Sigmoid colon (tissue), 7 donors: ENCODE data around the gene PRDM16. TPM values are rescaled to one million over a fixed set of nuclear protein-coding genes. Genes with fewer than 3 reads are reported as not detected.

Source experiments
- DNase-seq: peaks from one replicate; pipeline ENCODE4 v3.0.0-alpha.2; 2019
- H3K27ac ChIP-seq, 4 donors: fragments of 200-600 bp; sonication (generic); one replicate each; pipeline ENCODE4 v1.5.1; 2016 to 2019; ENCODE audit warnings: mild to moderate bottlenecking in 1 of 4
- H3K27me3 ChIP-seq, 3 donors: fragments of 200-600 bp; sonication (generic); one replicate each; pipeline ENCODE4 v1.5.1; 2019; ENCODE audit warnings: mild to moderate bottlenecking in 1 of 3
- H3K36me3 ChIP-seq, 4 donors: fragments of 200-600 bp; sonication (generic); one replicate each; pipeline ENCODE4 v1.5.1; 2016 to 2019
- H3K4me1 ChIP-seq, 4 donors: fragments of 200-600 bp; sonication (generic); one replicate each; pipeline ENCODE4 v1.5.1; 2017 to 2019
- H3K4me3 ChIP-seq, 4 donors: fragments of 200-600 bp; sonication (generic); one replicate each; pipeline ENCODE4 v1.5.1; 2017 to 2019; ENCODE audit warnings: mild to moderate bottlenecking in 2 of 4, moderate library complexity in 1 of 4
- H3K9me3 ChIP-seq, 4 donors: fragments of 200-600 bp in 3 of 4; sonication (generic) in 3 of 4; one replicate each; pipeline versions ENCODE4 v1.5.1 to v1.6.1; 2013 to 2019
- CTCF ChIP-seq, 4 experiments: fragments of 450-650 bp in 3 of 4; fragments of 200-600 bp in 1 of 4; IDR thresholded peaks; one replicate each; pipeline ENCODE4 v1.5.1; 2016 to 2019; ENCODE audit warnings: antibody characterized with exemption in 4 of 4, mild to moderate bottlenecking in 3 of 4, moderate library complexity in 2 of 4
- EP300 ChIP-seq, 4 donors: sonication (generic); formaldehyde crosslinking; IDR thresholded peaks; one replicate each; pipeline ENCODE4 v1.6.1; 2017; ENCODE audit warnings: antibody characterized with exemption in 4 of 4
- POLR2A ChIP-seq, 2 donors: fragments of 450-650 bp; IDR thresholded peaks; one replicate each; pipeline ENCODE4 v1.6.1; 2016; ENCODE audit warnings: antibody characterized with exemption in 2 of 2, mild to moderate bottlenecking in 2 of 2, moderate library complexity in 2 of 2
- POLR2AphosphoS5 ChIP-seq, 4 donors: sonication (generic); formaldehyde crosslinking; IDR thresholded peaks; one replicate each; pipeline ENCODE4 v1.6.1; 2017; ENCODE audit warnings: antibody characterized with exemption in 4 of 4
- WGBS, 2 donors: extraction: QIAGEN DNeasy Blood & Tissue Kit; methylation state at CpG; one replicate each; pipeline ENCODE4 v1.1.7; 2013; 5-methylcytosine and 5-hydroxymethylcytosine counted together
- intact Hi-C: fragments of 100-400 bp; cut with DNase I; formaldehyde crosslinking; loops from one replicate; pipeline ENCODE4 v1.15.1; 2023
- polyA plus RNA-seq, 3 donors: library from polyadenylated mRNA; stranded (reverse); fragments of 200-250 nt; gene quantifications; one replicate each; pipeline ENCODE4 v1.2.3, GENCODE V29; 2013
- total RNA-seq, 4 donors: library from RNA; depleted of rRNA; stranded (reverse); fragments of >200 nt; gene quantifications; one replicate each; pipeline ENCODE4 v1.1.0, GENCODE V29; 2016
- donor health status: healthy with polysubstance abuse.
- donor health status: Bipolar disorder and iron deficiency.
- donor health status: healthy.

The PRDM16 gene
- total and polyA plus RNA-seq, 7 donors, result under 0.01 to 1.7 (median 0.49) TPM

- intact Hi-C loops, result no loop called here
Observed at GRCh38 chr1:3245768-3246167, 176.8 kb downstream of the PRDM16 start.

GRCh38 chr1:3246251-3246650 is 177.2 kb downstream of the PRDM16 start:
- intact Hi-C loops, result no loop called here
- peaks cover 18 to 99% (median 90%) of the 10 kb centered on the region in 3 donors for H3K27me3 ChIP-seq
- no peak for TF ChIP-seq POLR2A (IDR thresholded peaks at IDR 0.05)
- no peak for TF ChIP-seq CTCF (IDR thresholded peaks at IDR 0.05)
- no peak for TF ChIP-seq EP300 (IDR thresholded peaks at IDR 0.05)
- TF ChIP-seq POLR2AphosphoS5 (IDR thresholded peaks at IDR 0.05), result no peak
- H3K36me3 ChIP-seq, result no peaks in the 10 kb centered on the region
- no peak for DNase-seq
- WGBS, 2 donors, result 90 to 95% methylated on average over 16 of the region's 16 CpGs
- H3K4me3 ChIP-seq, result no peak overlapping the region
- H3K4me1 ChIP-seq, result peaks cover 0 to 14% (median 6%) of the 10 kb centered on the region in 4 donors
- H3K27ac ChIP-seq, result no peak overlapping the region
- no peaks in the 10 kb centered on the region for H3K9me3 ChIP-seq

More at GRCh38 chr1:3245768-3246167, 176.8 kb downstream of the PRDM16 start:
- Histone ChIP-seq H3K36me3 (no peaks in the 10 kb centered on the region), H3K4me3 (no peak overlapping the region), H3K4me1 (peaks cover 0 to 14% (median 6%) of the 10 kb centered on the region in 4 donors), H3K27me3 (peaks cover 18 to 99% (median 90%) of the 10 kb centered on the region in 3 donors), H3K9me3 (no peaks in the 10 kb centered on the region), H3K27ac (no peak overlapping the region)
- DNase-seq, result no peak
- TF ChIP-seq EP300 (IDR thresholded peaks at IDR 0.05), result no peak
- no peak for TF ChIP-seq POLR2A (IDR thresholded peaks at IDR 0.05)
- no peak for TF ChIP-seq CTCF (IDR thresholded peaks at IDR 0.05)
- no peak for TF ChIP-seq POLR2AphosphoS5 (IDR thresholded peaks at IDR 0.05)
- WGBS, 2 donors, result 82 to 87% methylated on average over 13 of the region's 13 CpGs

- TF ChIP-seq POLR2AphosphoS5 (IDR thresholded peaks at IDR 0.05), result no peak
- TF ChIP-seq CTCF (IDR thresholded peaks at IDR 0.05), result no peak
- TF ChIP-seq EP300 (IDR thresholded peaks at IDR 0.05), result no peak
- TF ChIP-seq POLR2A (IDR thresholded peaks at IDR 0.05), result no peak
- Histone ChIP-seq H3K27ac (no peak overlapping the region), H3K27me3 (peaks cover 18 to 99% (median 81%) of the 10 kb centered on the region in 3 donors), H3K4me1 (peaks cover 0 to 14% (median 6%) of the 10 kb centered on the region in 4 donors), H3K9me3 (no peaks in the 10 kb centered on the region), H3K4me3 (no peak overlapping the region), H3K36me3 (no peaks in the 10 kb centered on the region)
- no peak for DNase-seq
- intact Hi-C loops, result no loop called here
- WGBS, 2 donors, result 11 to 22% methylated on average over 55 of the region's 55 CpGs
Observed at GRCh38 chr1:3247521-3248121, 178.6 kb downstream of the PRDM16 start.

- 61 to 73% methylated on average over 34 of the region's 34 CpGs for WGBS, 2 donors
- Histone ChIP-seq H3K4me3 (no peak overlapping the region), H3K4me1 (peaks cover 0 to 14% (median 6%) of the 10 kb centered on the region in 4 donors), H3K27ac (no peak overlapping the region), H3K9me3 (no peaks in the 10 kb centered on the region), H3K36me3 (no peaks in the 10 kb centered on the region), H3K27me3 (peaks cover 18 to 95% (median 73%) of the 10 kb centered on the region in 3 donors)
- no peak for TF ChIP-seq POLR2A (IDR thresholded peaks at IDR 0.05)
- TF ChIP-seq POLR2AphosphoS5 (IDR thresholded peaks at IDR 0.05), result no peak
- no peak for TF ChIP-seq EP300 (IDR thresholded peaks at IDR 0.05)
- TF ChIP-seq CTCF (IDR thresholded peaks at IDR 0.05), result no peak
- DNase-seq, result no peak
- intact Hi-C loops, result no loop called here
Observed at GRCh38 chr1:3248155-3249141, 179.4 kb downstream of the PRDM16 start.
